NCI-H2227 (cell line): Measurements from ENCODE around the gene LZTFL1.
A peak's percentile ranks its signal among the peaks of the same experiment; 100 is the strongest.

Experiments
- DNase-seq: peaks from one replicate; lab custom pipeline; 2025; ENCODE audit not compliant: unreplicated experiment; lab: John Stamatoyannopoulos, UW

Gene LZTFL1

GRCh38 chr3:45787551-45787950 is 54.4 kb downstream of the LZTFL1 start:
- DNase-seq = no peak

- no peak for DNase-seq
These were observed 55.0 kb downstream of the LZTFL1 start for GRCh38 chr3:45786801-45787495.

GRCh38 chr3:45785605-45786150 is 56.2 kb downstream of the LZTFL1 start:
- no peak for DNase-seq

- no peak for DNase-seq
These were observed 58.3 kb downstream of the LZTFL1 start for GRCh38 chr3:45783667-45784066.

DNA sequence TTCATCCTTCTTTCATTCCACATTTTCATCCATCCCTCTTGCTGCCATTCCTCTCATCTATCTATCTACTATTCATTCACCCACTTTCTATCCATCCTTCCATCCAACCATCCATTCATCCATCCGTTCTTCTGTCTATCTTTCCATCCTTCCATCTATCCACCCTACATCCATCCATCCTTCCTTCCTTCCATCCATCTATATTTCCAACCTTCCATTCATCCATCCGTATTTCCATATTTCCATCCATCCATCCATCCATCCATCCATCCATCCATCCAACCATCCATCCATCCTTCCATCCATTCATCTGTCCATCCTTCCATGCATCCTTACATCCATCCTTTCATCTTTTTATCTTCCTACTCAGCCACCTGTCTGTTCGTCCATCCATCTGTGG is 59.5 kb downstream of the LZTFL1 start:
- DNase-seq = no peak

DNA sequence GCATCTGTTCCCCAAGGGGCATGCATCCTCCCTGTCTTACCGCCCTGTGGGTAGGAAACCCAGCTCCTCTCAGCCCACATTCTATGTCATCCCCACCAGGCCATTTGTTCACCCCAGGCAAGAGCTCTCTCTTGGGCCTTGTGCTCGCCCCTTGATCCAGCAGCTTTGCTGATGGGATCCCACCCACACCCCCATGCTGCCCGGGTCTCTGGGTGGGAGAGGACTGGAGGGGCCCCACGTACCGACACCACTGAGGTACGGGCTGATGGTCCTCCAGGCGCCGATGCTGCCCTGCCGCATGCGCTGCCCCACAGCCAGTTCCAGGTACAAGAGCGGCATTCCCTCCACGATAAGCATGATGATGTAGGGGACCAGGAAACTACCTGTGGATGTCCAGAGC is 60.1 kb downstream of the LZTFL1 start:
- no peak for DNase-seq

DNA sequence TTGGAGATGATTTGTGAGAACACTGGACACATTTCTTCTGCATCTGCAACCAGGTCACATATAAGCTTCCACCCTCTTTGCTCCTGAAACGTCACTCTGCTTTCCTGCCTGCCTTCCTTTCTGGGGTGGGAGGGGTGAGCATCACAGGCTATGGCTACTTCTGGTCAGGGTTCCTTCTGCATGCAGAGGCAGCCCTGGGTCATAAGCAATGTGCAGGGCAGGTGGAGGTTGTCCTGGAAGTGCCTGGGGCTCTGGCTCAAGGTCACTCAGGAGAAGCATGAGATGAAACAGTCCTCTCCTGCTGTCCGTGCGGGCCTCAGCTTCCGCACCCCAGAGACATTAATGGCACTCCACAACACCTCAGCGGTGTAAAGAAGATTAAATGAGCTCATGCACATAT is 60.6 kb downstream of the LZTFL1 start:
- no peak for DNase-seq

DNA sequence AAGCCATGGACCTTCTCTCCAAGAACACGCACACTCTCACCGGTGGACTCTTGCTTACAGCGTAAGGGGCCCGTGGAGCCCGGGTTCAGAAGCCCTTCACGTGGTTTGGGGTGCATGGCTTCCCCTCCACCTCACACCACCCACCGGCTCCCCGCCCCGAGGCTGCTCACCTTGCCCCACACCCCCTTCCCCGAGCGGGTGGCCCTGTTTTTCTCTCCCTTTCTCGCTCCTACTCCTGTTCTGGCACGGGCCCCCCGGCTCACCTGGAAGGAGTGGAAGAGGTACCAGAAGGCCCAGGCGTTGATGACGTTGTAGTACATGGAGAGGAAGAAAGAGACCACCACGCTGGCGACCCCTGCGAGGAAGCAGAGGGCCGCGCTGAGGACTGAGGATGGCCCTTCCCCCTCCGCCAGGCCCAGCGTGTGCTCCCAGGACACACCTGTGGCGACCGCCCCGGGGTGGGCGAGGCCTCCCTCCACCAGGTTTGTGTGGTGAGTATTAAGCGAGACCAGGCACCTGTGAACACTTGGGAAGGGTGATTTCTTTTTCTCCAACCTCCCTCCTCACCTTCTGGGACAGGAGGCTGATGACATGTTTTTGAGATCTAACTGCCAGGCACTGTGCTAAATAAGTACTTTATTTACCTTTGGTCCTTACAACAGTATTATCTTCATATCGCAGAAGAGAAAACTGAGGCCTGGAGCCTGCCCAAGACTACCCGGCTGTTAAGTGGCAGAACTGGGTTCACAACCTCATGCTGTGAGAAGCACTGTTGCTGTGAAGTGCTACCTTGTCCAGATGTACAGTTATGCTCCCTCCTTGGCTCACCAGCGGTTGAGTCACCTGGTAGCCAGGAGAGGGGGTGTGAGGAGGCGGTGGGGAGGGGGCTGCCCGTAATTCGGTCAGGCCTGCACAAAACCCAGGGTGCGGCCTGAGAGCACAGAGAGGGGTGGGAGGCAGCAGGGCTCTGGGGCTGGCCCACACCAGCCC is 61.9 kb downstream of the LZTFL1 start:
- DNase-seq = no peak

DNA sequence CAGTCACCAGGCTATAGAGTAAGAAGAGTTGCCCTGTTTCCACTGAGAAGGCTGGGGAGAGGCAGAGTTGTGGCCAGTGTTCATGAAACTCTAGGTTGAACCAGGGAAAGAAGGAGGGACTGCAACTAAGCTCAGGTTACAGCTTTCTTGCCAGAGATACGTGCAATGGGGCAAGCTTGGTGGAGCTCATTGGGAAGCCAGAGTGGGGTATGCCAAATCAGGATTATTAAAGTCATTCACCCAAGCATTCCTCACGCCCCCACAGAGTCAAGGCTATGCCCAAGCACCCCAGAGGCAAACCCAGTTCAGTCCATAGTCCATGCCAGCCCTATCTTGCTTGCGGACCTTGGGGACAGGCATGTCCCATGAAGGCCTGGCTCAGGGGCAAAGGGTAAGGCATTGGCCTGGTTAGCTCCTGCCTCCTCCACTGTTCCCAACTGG is 63.1 kb downstream of the LZTFL1 start:
- no peak for DNase-seq

DNA sequence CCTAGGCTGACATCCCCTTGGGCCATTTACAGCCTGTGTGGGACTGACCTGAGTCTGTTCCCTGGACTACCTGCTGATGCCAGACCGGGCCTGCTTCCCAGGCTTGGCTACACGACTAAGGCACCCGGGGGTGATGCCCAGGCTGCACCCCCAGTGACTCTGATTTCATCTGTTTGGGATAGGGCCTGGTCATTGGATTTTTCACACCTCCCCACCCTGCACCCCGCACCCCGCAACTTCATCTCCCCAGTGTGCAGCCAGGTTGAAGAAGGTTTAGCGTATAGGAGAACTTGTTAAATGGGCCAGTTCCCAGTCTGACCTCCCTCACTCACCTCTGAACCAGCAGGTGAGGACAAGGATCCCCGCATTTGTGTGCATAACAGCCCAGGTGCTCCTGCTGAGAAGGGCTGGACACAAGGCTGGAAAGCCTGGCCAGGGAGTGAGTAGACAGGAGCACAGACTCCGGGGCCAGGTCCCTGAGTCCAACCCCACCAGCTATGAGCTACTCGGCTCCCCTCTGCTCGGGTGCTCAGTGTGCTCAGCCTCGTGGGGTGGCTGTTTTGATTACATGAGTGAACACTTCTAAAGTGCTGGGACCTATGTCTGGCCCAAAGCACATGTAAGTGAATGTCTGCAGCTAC is 64.1 kb downstream of the LZTFL1 start:
- no peak for DNase-seq

DNA sequence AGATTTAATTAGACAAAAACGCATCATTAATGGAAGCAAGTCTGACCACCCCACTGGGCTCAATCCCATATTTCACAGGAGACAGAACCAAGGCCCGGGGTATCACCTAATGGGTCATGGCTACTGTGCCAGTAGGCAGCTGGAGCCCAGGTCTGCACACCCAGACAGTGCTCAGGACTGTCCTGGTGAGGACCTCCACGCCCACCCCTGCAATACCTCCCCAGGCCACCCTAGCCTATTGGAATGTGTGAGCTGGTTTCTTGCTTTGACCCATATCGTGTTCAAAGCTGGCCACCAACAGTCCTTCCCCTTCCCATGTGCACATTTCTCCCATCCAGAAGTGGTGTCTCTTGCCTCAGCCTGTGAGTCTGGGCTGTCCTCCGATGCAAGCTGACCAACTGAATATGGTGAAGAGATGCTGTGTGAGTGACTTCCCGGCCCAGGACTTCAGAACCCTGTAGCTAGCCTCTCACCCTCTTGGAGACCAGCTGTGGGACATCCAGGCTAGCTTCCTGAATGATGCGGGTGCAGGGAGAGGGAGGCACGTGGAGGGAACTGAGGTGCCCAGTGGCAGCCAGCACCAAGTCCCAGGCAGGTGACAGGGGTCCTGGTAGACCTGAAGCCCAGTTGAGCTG is 64.7 kb downstream of the LZTFL1 start:
- no peak for DNase-seq

- DNase-seq = peak; percentile 18
These were observed 65.3 kb downstream of the LZTFL1 start for GRCh38 chr3:45776611-45777010.

GRCh38 chr3:45776301-45776595 is 65.7 kb downstream of the LZTFL1 start:
- no peak for DNase-seq

DNA sequence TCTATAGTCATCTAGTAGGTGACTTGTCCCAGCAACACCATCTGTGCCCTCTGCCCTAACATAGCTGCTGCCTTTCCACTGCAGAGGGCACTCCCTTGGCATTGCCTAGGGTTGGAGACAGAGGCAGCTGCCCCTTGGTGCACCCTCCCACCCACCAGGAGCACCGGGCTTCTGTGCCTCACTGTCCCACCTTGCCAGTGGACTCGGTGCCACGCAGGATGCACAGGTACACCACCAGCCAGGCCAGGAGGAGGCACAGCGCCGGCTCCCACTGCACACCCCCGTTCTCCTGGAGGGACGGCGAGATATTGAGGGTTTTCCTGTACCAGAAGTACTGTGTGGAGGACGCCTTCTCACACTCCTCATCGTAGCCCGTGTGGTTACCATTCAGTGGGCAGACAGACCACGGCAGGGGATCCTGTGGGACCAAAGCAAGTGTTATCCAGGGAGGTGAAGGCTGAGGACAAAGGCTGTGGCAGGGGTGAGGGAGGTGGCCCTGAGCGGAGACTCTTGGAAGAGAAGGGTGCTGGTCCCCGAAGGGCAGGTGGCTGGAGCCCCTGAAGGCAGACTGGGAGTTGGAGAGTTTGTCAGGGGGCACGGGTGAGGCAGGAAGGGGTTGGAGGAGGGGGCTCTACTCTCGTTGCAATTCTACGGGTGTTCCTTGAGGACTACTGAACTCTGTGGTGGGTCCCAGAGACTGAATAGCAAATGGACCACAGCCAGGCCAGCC is 66.2 kb downstream of the LZTFL1 start:
- no peak for DNase-seq

DNA sequence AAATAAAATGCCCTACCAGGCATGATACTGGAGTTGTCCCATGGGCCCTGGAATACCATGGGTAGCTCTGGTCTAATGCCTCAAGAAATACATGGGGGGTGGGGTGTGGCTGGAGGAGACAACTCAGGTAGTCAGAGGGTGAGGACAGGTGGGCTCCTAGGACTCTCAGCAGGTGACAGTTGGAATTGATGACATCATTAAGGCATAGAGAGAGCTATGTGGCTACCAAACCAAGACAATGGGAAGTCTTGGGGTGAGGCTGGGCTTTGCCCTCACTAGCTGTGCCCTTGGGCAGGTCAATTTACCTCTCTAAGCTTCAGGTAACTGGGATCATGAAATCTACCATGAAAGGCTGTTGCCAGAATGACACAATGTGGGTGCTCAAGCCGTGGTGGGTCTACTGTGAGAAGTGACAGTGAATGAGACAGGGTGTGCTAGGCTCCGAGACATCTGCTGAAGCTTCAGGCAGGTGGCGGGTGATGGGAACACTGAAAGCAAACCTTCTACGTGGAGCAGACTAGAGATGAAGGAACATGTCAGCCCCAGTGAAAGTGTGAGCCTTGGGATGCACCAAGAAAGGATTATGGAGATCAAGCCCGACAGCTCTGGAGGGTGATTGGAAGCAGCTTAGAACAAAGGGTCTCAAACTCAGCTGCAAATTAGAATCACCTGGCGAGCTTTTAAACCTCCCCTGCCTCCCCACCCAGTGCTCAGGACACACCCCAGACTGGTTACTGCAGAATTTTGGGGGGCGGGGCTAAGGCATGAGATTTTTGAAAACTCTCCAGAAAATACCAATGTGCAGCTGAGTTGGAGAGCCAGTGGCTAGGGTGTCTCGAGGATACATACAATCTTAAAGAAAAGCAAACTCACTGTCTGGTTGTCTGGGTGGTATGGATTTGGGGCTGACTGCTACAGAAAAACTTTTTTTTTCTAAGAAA is 67.1 kb downstream of the LZTFL1 start:
- DNase-seq = no peak

- DNase-seq = no peak
These were observed 68.0 kb downstream of the LZTFL1 start for GRCh38 chr3:45773714-45774449.
